WERI-Rb-1 (cell line): ENCODE measurements around the gene AP5S1.

Experiments used
- DNase-seq: peaks from one replicate; pipeline ENCODE4 v3.0.0-alpha.2; 2020
- H3K27ac ChIP-seq: fragments of 250-450 bp; sonication (Bioruptor Pico); 2 replicates; pipeline ENCODE4 v1.5.1; 2020; ENCODE audit warnings: mild to moderate bottlenecking, moderate library complexity
- H3K27me3 ChIP-seq: fragments of 250-450 bp; sonication (Bioruptor Pico); 2 replicates; pipeline ENCODE4 v1.5.1; 2021; ENCODE audit warnings: mild to moderate bottlenecking, low read depth, moderate library complexity; ENCODE audit not compliant: insufficient read depth, severe bottlenecking
- H3K36me3 ChIP-seq: fragments of 250-450 bp; sonication (Bioruptor Pico); 2 replicates; pipeline ENCODE4 v1.5.1; 2020; ENCODE audit warnings: mild to moderate bottlenecking, moderate library complexity
- H3K4me3 ChIP-seq: 2 replicates; pipeline ENCODE4 v1.5.1; 2011; ENCODE audit warnings: low read depth, mild to moderate bottlenecking, control low read depth, low read length
- H3K9me3 ChIP-seq: fragments of 250-450 bp; sonication (Bioruptor Pico); 2 replicates; pipeline ENCODE4 v1.5.1; 2021; ENCODE audit warnings: mild to moderate bottlenecking, moderate library complexity; ENCODE audit not compliant: severe bottlenecking
- TF ChIP-seq, protein P1 (sequence below): IDR thresholded peaks from 2 replicates; pipeline ENCODE4 v1.5.1; 2011; ENCODE audit warnings: low read depth, mild to moderate bottlenecking, control low read depth, inconsistent platforms, low read length

AP5S1 gene

DNA sequence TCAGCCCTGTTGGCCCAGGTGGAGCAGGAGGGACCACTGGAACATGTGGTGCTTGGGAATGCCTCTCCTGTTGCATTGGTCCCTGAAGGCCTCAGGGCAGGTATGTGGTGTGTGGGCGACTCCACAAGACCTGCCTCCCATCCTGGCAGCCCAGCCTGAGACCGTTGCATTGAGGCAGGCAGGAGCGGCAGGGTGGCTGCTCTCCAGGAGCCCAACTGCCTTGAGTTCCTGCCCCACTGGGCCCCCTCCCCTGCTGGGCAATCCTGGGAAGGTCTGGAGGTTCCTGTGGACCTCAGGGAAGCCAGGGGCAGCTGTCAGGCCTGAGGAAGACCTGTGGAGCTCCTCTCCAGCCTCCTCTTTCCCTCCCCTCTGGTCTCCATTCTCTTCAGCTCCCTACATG is 46.1 kb downstream of the AP5S1 start:
- peaks cover 52% of the 10 kb centered on the region for H3K36me3 ChIP-seq
- TF ChIP-seq, protein P1, sequence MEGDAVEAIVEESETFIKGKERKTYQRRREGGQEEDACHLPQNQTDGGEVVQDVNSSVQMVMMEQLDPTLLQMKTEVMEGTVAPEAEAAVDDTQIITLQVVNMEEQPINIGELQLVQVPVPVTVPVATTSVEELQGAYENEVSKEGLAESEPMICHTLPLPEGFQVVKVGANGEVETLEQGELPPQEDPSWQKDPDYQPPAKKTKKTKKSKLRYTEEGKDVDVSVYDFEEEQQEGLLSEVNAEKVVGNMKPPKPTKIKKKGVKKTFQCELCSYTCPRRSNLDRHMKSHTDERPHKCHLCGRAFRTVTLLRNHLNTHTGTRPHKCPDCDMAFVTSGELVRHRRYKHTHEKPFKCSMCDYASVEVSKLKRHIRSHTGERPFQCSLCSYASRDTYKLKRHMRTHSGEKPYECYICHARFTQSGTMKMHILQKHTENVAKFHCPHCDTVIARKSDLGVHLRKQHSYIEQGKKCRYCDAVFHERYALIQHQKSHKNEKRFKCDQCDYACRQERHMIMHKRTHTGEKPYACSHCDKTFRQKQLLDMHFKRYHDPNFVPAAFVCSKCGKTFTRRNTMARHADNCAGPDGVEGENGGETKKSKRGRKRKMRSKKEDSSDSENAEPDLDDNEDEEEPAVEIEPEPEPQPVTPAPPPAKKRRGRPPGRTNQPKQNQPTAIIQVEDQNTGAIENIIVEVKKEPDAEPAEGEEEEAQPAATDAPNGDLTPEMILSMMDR, result no peak
- no peak overlapping the region for H3K4me3 ChIP-seq
- no peaks in the 10 kb centered on the region for H3K27me3 ChIP-seq
- peak overlapping the region; percentile 8; the same call in 1 of the 2 replicates for H3K27ac ChIP-seq
- DNase-seq, result no peak
- H3K9me3 ChIP-seq, result no peaks in the 10 kb centered on the region

DNA sequence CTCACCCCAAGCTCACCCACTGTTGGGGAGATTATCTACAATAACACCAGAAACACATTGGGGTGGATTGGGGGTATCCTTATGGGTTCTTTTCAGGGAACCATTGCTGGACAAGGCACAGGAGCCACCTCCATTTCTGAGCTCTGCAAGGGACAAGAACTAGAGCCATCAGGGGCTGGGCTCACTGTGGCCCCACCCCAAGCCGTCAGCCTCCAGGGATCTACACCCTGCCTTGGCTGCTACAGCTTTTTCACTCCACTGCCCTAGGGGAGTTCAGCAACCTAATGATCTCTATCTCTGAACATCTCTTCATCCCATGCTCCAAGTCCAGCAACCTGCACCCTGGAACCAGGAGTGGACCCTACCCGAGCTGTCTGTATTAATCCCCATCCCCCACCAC is 47.5 kb downstream of the AP5S1 start:
- TF ChIP-seq, protein P1, result no peak
- Histone ChIP-seq H3K27me3 (no peaks in the 10 kb centered on the region), H3K36me3 (peaks cover 40% of the 10 kb centered on the region), H3K4me3 (no peak overlapping the region), H3K27ac (no peak overlapping the region), H3K9me3 (peaks cover 2% of the 10 kb centered on the region)
- DNase-seq, result no peak

DNA sequence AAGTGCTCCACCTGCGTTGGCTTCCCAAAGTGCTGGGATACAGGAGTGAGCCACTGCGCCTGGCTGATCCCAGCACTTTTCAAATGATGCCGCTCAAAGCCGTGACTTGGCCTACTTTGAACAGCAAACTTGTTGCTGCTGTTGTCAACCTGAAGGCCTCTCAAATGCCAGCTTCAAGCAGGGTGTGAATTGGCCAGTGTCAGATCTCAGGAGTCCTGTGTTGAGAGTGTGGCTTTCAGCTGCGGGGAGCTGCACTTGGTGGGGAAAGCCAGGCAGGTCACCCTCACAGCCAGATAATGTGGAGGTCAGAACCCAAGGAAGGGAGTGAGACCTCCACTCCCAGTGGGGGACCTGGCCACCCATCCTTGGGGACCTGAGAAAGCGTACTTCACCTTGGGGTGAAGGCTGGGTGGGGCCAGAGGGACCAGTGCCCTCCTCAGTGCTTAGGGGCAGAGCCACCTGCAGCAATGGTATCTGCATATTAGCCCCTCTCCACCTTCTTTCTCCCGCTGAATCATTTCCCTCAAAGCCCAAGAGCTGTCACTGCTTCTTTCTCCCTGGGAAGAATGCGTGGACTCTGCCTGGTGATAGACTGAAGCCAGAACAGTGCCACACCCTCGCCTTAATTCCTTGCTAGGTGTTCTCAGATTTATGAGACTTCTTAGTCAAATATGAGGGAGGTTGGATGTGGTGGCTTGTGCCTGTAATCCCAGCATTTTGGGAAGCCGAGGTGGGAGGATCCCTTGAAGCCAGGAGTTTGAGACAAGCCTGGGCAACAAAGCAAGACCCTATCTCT is 49.7 kb downstream of the AP5S1 start:
- no peak overlapping the region for H3K27ac ChIP-seq
- no peak for DNase-seq
- peaks cover 2% of the 10 kb centered on the region for H3K9me3 ChIP-seq
- TF ChIP-seq, protein P1, result no peak
- no peak overlapping the region for H3K4me3 ChIP-seq
- no peaks in the 10 kb centered on the region for H3K27me3 ChIP-seq
- peaks cover 32% of the 10 kb centered on the region for H3K36me3 ChIP-seq

- H3K36me3 ChIP-seq, result peaks cover 21% of the 10 kb centered on the region
- TF ChIP-seq, protein P1, result no peak
- peak overlapping the region; percentile 13 for H3K27ac ChIP-seq
- H3K9me3 ChIP-seq, result peaks cover 2% of the 10 kb centered on the region
- no peaks in the 10 kb centered on the region for H3K27me3 ChIP-seq
- DNase-seq, result peak; percentile 57
- no peak overlapping the region for H3K4me3 ChIP-seq
These were observed 51.4 kb downstream of the AP5S1 start for GRCh38 chr20:3871550-3872265.

GRCh38 chr20:3873507-3873906 is 53.2 kb downstream of the AP5S1 start:
- Histone ChIP-seq H3K4me3 (no peak overlapping the region), H3K9me3 (peaks cover 2% of the 10 kb centered on the region), H3K36me3 (peaks cover 22% of the 10 kb centered on the region), H3K27me3 (no peaks in the 10 kb centered on the region), H3K27ac (no peak overlapping the region)
- DNase-seq, result no peak
- TF ChIP-seq, protein P1, result no peak
